Kidney (tissue), 14 donors: Measurements from ENCODE around the gene DPM2. TPM values are rescaled to one million over a fixed set of nuclear protein-coding genes. Genes with fewer than 3 reads are reported as not detected.
A peak's percentile ranks its signal among the peaks of the same experiment; 100 is the strongest.

Experiments used
- DNase-seq, 5 donors: peaks; one replicate each; pipeline ENCODE4 v3.0.0-alpha.2; 2013 to 2020
- FAIRE-seq: peaks from 2 replicates; lab custom pipeline; 2012; peaks lifted over from hg19 to GRCh38; lab: Jason Lieb, UNC
- H3K27ac ChIP-seq, 2 donors: one replicate each; pipeline ENCODE4 v1.7.0; 2013; ENCODE audit warnings: low read depth in 2 of 2, low read length in 2 of 2, inconsistent platforms in 1 of 2
- H3K27me3 ChIP-seq: one replicate; pipeline ENCODE4 v1.7.1; 2013; ENCODE audit warnings: low read length, inconsistent platforms; ENCODE audit not compliant: control insufficient read depth, insufficient read depth
- H3K36me3 ChIP-seq, 3 donors: one replicate each; pipeline versions ENCODE4 v1.7.0 to v1.7.1; 2013; ENCODE audit warnings: low read length in 3 of 3, control low read depth in 1 of 3, inconsistent platforms in 1 of 3; ENCODE audit not compliant: insufficient read depth in 3 of 3, control insufficient read depth in 2 of 3
- H3K4me1 ChIP-seq, 3 donors: one replicate each; pipeline versions ENCODE4 v1.7.0 to v1.7.1; 2013; ENCODE audit warnings: low read length in 3 of 3, inconsistent platforms in 1 of 3, low read depth in 1 of 3; ENCODE audit not compliant: control insufficient read depth in 2 of 3, insufficient read depth in 2 of 3
- H3K4me3 ChIP-seq, 3 donors: one replicate each; pipeline versions ENCODE4 v1.7.0 to v1.8.1; 2013; ENCODE audit warnings: low read length in 3 of 3, control low read depth in 1 of 3, inconsistent platforms in 1 of 3
- H3K9ac ChIP-seq, 3 donors: one replicate each; pipeline versions ENCODE4 v1.7.0 to v1.7.1; 2013; ENCODE audit warnings: low read length in 3 of 3, control low read depth in 1 of 3, inconsistent platforms in 1 of 3
- H3K9me3 ChIP-seq, 3 donors: one replicate each; pipeline versions ENCODE4 v1.7.0 to v1.7.1; 2013; ENCODE audit warnings: low read length in 3 of 3, control low read depth in 1 of 3, inconsistent platforms in 1 of 3; ENCODE audit not compliant: control insufficient read depth in 2 of 3, insufficient read depth in 1 of 3
- CTCF ChIP-seq: IDR thresholded peaks from 3 replicates; pipeline ENCODE4 v1.5.1; 2012; ENCODE audit warnings: mild to moderate bottlenecking, moderate library complexity, borderline replicate concordance; ENCODE audit not compliant: insufficient read depth; ENCODE audit errors: extremely low read depth
- intact Hi-C: fragments of 100-400 bp; cut with DNase I; formaldehyde crosslinking; loops from one replicate; pipeline ENCODE4 v1.11.1; 2022
- polyA plus RNA-seq: library from polyadenylated mRNA; stranded (reverse); fragments of 350-450 nt; fragmentation: Illumina TruSeq; extraction: RNeasy Lipid Tissue Mini Kit (QIAGEN cat#74804); gene quantifications from one replicate; pipeline ENCODE4 v1.2.3, GENCODE V29; 2014; ENCODE audit warnings: low read depth, low replicate concordance; ENCODE audit not compliant: insufficient read depth
- total RNA-seq: library from RNA; stranded (reverse); fragmentation: NEBNext Ultra II Directional; extraction: Animal tissue kit (Norgen Biotek cat#: 25700); gene quantifications from one replicate; pipeline ENCODE4 v1.2.1, GENCODE V29; 2021
- donor health status: control.
- donor health status: control.
- donor health status: control.
- donor health status: control.
- donor health status: control.
- donor health status: DM: yes; HTN: yes; CAD: no.
- donor health status: Normal renal cell carcinoma (clear cell type).

Gene DPM2
- total and polyA plus RNA-seq, 2 donors from 2014 or later, result 42.8 to 70.0 TPM

DNA sequence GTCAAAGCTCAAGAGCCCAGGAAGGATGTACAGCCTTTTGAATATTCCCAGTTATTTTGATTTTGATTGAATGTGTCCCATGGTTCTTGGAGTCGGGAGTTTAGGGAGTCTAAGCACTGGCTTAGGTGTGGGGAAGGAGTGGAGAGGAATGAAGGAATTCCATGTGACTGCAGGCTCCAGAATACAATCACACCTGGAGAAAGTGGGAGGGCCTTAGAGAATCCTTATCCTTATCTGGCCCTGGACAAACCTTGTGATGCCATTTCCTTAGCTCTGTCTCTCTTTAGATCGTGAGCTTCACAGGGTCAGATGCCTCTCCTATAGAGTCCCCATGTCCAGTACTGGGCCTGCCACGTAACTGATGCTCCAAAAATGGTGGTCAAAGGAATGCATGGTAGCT is 47.4 kb upstream of the DPM2 start:
- no peak for FAIRE-seq

DNA sequence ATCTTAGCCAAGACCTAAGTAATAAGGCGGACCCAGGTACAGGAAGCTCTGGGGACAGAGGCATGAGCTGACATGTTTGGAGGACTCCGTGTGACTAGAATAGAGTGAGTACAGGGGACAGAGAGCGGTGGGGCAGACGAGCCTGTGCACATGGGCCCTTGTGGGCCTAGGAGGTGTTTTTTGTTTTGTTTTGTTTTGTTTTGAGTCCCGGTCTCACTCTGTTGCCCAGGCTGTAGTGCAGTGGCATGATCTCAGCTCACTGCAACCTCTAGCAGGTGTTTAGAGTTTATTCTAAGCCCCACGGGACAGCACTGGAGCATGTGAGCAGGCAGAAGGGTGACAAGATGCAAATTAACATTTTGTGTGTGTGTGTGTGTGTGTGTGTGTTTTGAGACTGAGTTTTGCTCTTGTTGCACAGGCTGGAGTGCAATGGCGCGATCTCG is 46.2 kb upstream of the DPM2 start:
- FAIRE-seq (no peak), DNase-seq (no peak)
- H3K9ac ChIP-seq, result no peak overlapping the region
- H3K9me3 ChIP-seq, result no peaks in the 10 kb centered on the region
- H3K27ac ChIP-seq, result no peak overlapping the region
- H3K4me3 ChIP-seq, result no peak overlapping the region
- no peaks in the 10 kb centered on the region for H3K27me3 ChIP-seq
- H3K36me3 ChIP-seq, result no peaks in the 10 kb centered on the region
- intact Hi-C loops, result no loop called here
- no peak for TF ChIP-seq CTCF
- peaks cover 3 to 21% (median 15%) of the 10 kb centered on the region in 3 donors for H3K4me1 ChIP-seq

More for the DNA sequence above, 47.4 kb upstream of the DPM2 start:
- DNase-seq, result no peak
- H3K9me3 ChIP-seq, result no peaks in the 10 kb centered on the region
- peaks cover 3 to 18% (median 10%) of the 10 kb centered on the region in 3 donors for H3K4me1 ChIP-seq
- H3K4me3 ChIP-seq, result no peak overlapping the region
- H3K27me3 ChIP-seq, result no peaks in the 10 kb centered on the region
- intact Hi-C loops, result no loop called here
- H3K9ac ChIP-seq, result no peak overlapping the region
- TF ChIP-seq CTCF, result no peak
- H3K27ac ChIP-seq, result no peak overlapping the region
- no peaks in the 10 kb centered on the region for H3K36me3 ChIP-seq

DNA sequence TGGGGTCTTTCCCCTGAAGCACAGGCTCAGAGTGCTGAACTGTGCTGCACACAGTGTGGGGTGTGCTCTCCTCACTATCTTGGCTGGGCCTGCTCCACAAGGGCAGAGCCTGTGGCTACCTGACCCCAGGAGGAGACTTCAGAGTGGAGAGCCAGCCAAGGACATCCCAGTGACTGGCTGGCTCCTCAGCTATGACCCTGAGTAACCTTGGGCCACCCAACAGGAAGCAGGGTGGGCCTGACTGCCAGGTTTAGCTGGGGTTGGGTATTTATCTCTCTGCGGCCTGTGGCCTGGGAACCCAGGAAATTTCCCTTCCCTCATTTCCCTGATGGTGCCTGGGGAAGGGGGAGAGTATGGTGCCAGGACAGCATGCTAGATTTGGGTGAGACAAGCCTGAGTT is 45.3 kb upstream of the DPM2 start:
- TF ChIP-seq CTCF, result no peak
- DNase-seq, result peak in 1 of 5 donors; percentile 32
- H3K4me3 ChIP-seq, result no peak overlapping the region
- peaks cover 3 to 22% (median 15%) of the 10 kb centered on the region in 3 donors for H3K4me1 ChIP-seq
- H3K27me3 ChIP-seq, result no peaks in the 10 kb centered on the region
- no peak overlapping the region for H3K27ac ChIP-seq
- no peak overlapping the region for H3K9ac ChIP-seq
- no peaks in the 10 kb centered on the region for H3K36me3 ChIP-seq
- FAIRE-seq, result no peak
- intact Hi-C loops, result no loop called here
- no peaks in the 10 kb centered on the region for H3K9me3 ChIP-seq
